Natural killer cell treated with Interleukin-12 subunit alpha and Interleukin-12 subunit beta and Interleukin-15 and Interleukin-18, amount 100 ng/mL, for 72 hours (primary cell): ENCODE data around the gene BCL7C. TPM values are rescaled to one million over a fixed set of nuclear protein-coding genes. Genes with fewer than 3 reads are reported as not detected.
"Not testable (repeated sequence)": the region's sequence is repeated elsewhere in the genome, so short reads cannot be mapped to it uniquely, and the experiment has no call there.

Experiments
- ATAC-seq, 2 donors: fragments of 150-1000 bp; cut with Tn5 transposase in 1 of 2; sonication (Bioruptor Pico), chemical (Tn5 transposase) in 1 of 2; 2 replicates each; pipeline ENCODE4 v1.10.0; 2021
- DNase-seq: peaks from one replicate; pipeline ENCODE4 v3.0.0; 2022; ENCODE audit warnings: low spot score
- H3K27ac Mint-ChIP-seq, 2 donors: 1 replicate in 1 of 2; 2 replicates in 1 of 2; pipeline ENCODE4 v1.8.0; 2022; ENCODE audit warnings: mixed read lengths in 2 of 2, mild to moderate bottlenecking in 1 of 2, moderate library complexity in 1 of 2
- H3K27me3 Mint-ChIP-seq, 2 donors: 1 replicate in 1 of 2; 2 replicates in 1 of 2; pipeline ENCODE4 v1.8.0; 2022; ENCODE audit warnings: mixed read lengths in 2 of 2
- H3K36me3 Mint-ChIP-seq: one replicate; pipeline ENCODE4 v1.8.0; 2022; ENCODE audit warnings: mixed read lengths
- H3K4me1 Mint-ChIP-seq, 2 donors: 1 replicate in 1 of 2; 2 replicates in 1 of 2; pipeline ENCODE4 v1.8.0; 2022; ENCODE audit warnings: low read depth in 2 of 2, mixed read lengths in 2 of 2, mild to moderate bottlenecking in 1 of 2
- H3K4me3 Mint-ChIP-seq: one replicate; pipeline ENCODE4 v1.8.0; 2022; ENCODE audit warnings: mixed read lengths
- H3K9me3 Mint-ChIP-seq: 2 replicates; pipeline ENCODE4 v1.8.0; 2022; ENCODE audit warnings: mixed read lengths
- total RNA-seq, 2 donors: library from RNA; stranded (reverse); gene quantifications; one replicate each; pipeline ENCODE4 v1.2.3, GENCODE V29; 2022

The BCL7C gene
- 10 to 100 TPM; 35.3 to 65.0 TPM for total RNA-seq

DNA sequence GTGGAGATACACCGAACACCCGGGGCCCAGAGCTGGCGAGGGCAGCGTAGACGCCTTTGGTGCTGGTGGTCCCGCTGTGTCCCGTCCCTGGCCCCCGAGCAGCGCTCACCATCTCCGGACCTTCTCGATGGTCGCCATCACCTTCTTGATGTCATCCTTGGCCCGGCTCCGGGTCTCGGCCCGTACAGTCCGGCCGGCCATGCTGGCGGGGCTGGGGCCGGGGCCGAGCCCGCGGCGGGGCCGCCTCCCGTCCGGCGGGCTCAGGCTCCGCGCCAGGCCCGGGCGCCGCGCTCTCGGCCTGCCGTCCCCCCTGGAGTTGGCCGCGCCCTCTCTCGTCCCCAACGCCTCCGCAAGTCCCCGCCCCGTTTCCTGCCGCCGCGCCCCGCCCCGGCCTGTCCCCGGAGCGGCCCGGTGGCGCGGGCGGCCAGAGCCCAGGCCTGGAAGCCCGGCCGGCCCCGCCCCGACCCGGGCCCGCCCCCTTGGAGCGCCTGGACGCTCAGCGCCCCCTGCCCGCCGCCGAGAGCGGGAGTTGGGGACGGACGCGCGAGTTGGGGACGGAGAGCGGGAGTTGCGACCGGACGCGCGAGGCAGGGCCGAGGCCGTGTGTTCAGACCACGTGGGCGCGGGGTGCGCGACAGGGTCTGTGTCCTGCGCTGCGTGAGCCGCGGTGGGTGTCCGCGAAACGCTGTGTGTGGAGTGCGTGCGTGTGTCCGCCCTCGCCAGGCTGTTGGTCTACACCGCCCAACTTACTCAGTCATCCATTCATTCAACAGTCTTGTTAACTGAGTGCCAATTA lies at the start of gene BCL7C:
Gene BCL7C, minus strand, starts transcription at position 334 of the 796 bp plus-strand sequence. Its CDS starts 133 bp downstream, at position 201.
- H3K9me3 Mint-ChIP-seq, result no peaks in the 10 kb centered on the region
- ATAC-seq (peak; percentile 93 to 95), DNase-seq (peak; percentile 96)
- peak within 1 kb of the TSS; percentile 99 for H3K4me3 Mint-ChIP-seq
- no peaks in the 10 kb centered on the region for H3K27me3 Mint-ChIP-seq
- H3K36me3 Mint-ChIP-seq, result peaks cover 1% of the 10 kb centered on the region
- peak within 1 kb of the TSS; percentile 88 to 93 for H3K27ac Mint-ChIP-seq
- H3K4me1 Mint-ChIP-seq, result peaks cover 35 to 38% of the 10 kb centered on the region in 2 donors

DNA sequence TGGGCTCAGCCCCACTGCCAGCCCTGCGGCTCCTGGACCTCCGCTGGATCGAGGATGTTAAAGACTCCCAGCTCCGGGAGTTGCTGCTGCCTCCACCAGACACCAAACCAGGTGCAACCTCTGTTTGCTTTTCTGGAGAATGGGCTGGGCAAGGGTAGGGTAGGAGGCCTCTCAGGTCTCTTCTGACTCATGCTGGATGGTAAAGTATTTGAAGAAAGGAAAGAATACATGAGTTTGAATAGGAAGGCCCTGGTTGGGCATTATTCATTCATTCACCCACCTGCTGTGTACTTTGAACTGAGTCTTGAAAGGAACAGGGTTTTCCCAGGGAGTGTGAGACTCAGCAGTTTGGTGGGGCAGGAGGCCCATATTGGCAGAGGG lies 48.5 kb upstream of the BCL7C start:
- H3K27ac Mint-ChIP-seq, result peak overlapping the region; percentile 43 to 89
- DNase-seq, result no peak
- peak overlapping the region; percentile 58 for H3K4me3 Mint-ChIP-seq
- H3K27me3 Mint-ChIP-seq, result no peaks in the 10 kb centered on the region
- peaks cover 22 to 34% of the 10 kb centered on the region in 2 donors for H3K4me1 Mint-ChIP-seq
- ATAC-seq, result no peak
- H3K36me3 Mint-ChIP-seq, result peaks cover 5% of the 10 kb centered on the region
- no peaks in the 10 kb centered on the region for H3K9me3 Mint-ChIP-seq

DNA sequence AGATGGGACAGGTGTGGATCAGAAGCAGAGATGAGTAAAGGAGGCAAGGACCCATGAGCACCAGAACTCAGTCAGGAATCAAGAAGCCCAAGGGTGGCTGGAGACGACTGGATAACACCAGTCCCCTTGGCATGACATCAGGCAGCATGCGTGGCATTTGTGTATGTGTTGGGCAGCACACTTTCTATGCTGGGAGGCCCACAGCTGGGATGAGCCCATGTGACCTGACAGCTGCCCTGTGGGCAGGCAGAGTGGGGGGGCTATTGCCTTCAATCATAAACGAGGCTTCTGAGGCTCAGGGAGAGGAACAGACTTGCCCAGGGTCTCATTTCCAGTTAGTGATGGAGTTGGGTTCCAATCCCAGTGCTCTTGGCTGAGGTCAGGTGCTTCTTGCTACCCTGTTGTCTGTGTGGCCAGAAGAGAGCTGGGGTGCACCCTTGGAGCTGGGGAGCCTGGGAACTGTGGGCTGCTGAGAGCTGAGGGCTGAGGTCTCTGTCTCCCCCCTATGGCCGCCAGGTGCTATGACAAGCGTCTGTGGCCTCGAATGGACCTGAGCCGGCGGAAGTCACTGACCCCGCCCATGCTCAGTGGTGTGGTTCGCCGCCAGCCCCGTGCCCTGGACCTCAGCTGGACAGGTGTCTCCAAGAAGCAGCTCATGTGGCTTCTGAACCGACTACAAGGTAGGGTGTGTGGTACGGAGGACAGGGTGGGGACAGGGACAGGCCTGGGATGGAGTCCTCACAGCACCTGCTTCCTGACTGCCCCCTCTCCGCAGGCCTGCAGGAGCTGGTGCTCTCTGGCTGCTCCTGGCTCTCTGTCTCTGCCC lies 47.9 kb upstream of the BCL7C start:
- H3K9me3 Mint-ChIP-seq, result no peaks in the 10 kb centered on the region
- peaks cover 24 to 34% of the 10 kb centered on the region in 2 donors for H3K4me1 Mint-ChIP-seq
- peak; percentile 96 to 97 for ATAC-seq
- H3K4me3 Mint-ChIP-seq, result peak overlapping the region; percentile 58
- DNase-seq, result peak; percentile 87
- no peaks in the 10 kb centered on the region for H3K27me3 Mint-ChIP-seq
- peak overlapping the region; percentile 43 to 89 for H3K27ac Mint-ChIP-seq
- peaks cover 5% of the 10 kb centered on the region for H3K36me3 Mint-ChIP-seq

DNA sequence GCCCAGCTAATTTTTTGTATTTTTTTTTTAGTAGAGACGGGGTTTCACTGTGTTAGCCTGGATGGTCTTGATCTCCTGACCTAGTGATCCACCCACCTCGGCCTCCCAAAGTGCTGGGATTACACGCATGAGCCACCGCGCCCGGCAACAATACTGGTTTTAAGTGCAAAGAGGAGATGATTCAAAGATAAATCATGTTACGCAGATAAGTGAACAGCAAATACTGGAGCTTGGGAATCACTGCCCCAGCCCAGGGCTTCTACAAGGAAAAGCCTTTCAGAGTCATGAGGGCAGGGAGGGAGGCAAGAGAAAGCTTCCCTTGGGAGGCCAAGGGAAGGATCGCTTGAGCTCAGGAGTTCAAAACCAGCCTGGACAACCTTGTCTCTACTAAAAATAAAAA lies 45.7 kb upstream of the BCL7C start:
- DNase-seq, H3K36me3 Mint-ChIP-seq, H3K27ac Mint-ChIP-seq, H3K4me3 Mint-ChIP-seq, ATAC-seq, H3K9me3 Mint-ChIP-seq, H3K27me3 Mint-ChIP-seq: not testable (repeated sequence)
- peaks cover 31 to 34% of the 10 kb centered on the region in 2 donors for H3K4me1 Mint-ChIP-seq

DNA sequence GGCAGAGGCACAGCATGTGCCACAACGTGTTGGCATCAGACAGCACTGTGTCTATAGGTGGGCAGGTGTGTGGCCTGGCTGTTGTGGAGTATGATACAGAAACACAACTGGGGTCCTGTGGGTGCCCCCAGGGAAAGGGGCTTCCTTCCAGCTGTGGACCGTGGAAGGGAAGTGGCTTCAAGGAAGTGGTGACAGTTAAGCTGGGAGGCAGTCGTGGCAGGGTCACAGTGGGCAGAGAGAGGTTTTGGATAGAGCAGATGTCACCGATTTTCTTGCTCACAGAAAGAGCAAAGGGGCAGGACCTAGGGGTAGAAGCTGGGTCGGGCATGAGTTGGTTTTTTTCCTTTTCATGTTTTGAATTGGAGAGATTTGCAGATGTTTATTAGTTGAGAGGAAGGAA lies 43.8 kb upstream of the BCL7C start:
- Mint-ChIP-seq H3K27ac (peak overlapping the region; percentile 4 to 5), H3K36me3 (no peaks in the 10 kb centered on the region), H3K4me1 (peaks cover 24 to 28% of the 10 kb centered on the region in 2 donors), H3K4me3 (no peak overlapping the region), H3K9me3 (no peaks in the 10 kb centered on the region), H3K27me3 (no peaks in the 10 kb centered on the region)
- no peak for ATAC-seq
- no peak for DNase-seq

DNA sequence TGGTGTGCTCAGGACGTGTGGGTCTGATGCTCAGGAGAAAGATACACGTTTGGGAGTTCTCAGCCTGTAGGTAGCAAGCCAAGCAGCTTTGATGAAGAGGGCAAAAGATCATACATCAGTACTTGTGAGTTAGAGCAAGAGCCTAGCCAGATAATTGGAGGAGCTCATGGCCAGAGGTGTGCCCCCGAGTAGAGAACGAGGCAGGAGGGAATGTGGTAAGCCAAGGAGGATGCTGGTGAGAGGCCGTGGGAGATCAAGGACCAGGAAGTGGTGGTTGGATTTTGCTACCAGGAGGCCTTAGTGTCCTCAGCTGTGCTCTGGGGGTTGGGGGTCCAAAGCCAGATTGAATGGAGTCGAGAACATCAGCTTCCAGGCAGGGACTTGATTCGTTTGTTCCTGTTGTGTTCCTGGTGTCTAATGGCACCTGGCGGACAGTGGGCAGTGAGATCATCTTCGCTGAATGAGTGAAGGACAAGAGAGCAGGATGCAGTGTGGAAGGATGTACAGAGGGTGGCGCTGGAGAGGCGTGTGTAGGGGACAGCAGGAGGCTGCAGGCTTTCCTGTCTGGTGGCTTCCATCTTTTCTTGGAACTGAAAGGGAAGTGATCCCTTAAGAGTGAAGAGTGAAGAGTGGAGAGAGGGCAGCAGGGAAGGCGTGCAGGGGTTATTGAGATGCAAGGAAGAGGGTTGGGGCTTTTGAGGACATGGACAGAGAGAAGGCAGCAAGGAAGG lies 41.1 kb upstream of the BCL7C start:
- no peak overlapping the region for H3K4me3 Mint-ChIP-seq
- no peaks in the 10 kb centered on the region for H3K9me3 Mint-ChIP-seq
- peak overlapping the region in 1 of 2 donors; percentile 3 for H3K27ac Mint-ChIP-seq
- peak; percentile 49 to 58 for ATAC-seq
- no peaks in the 10 kb centered on the region for H3K36me3 Mint-ChIP-seq
- peaks cover 7 to 18% of the 10 kb centered on the region in 2 donors for H3K4me1 Mint-ChIP-seq
- no peak for DNase-seq
- H3K27me3 Mint-ChIP-seq, result no peaks in the 10 kb centered on the region

DNA sequence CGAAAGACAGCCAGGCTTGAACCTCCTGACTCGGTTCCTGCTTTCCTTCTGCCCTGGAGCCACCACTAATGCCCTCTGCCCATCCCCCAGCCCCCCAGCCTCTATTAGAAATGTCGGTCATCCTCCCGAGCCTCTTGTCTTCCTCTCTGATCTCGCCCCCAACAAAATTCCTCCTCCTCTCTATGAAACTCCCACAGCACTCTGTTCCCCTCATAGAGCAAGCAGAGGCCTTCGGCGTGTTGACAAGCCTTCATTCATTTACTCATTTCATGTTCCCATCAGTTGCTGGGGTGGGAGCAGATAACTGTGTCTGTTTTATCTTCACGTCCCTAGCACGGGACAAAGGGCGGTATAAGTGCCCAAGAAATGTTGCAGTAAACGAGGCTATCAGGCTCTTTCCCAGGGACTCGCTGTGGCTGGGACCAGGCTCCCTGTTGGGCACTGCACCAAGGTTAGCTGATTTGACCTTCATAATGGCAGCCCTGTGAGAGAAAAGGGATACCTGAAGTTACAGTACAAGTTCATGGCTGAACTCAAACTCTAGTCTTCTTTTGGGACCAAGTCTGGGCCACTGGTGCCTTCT lies 37.3 kb upstream of the BCL7C start:
- Mint-ChIP-seq H3K27ac (no peak overlapping the region), H3K4me3 (no peak overlapping the region), H3K27me3 (no peaks in the 10 kb centered on the region), H3K4me1 (peaks cover 4 to 16% of the 10 kb centered on the region in 2 donors), H3K9me3 (no peaks in the 10 kb centered on the region), H3K36me3 (no peaks in the 10 kb centered on the region)
- DNase-seq (no peak), ATAC-seq (no peak)

DNA sequence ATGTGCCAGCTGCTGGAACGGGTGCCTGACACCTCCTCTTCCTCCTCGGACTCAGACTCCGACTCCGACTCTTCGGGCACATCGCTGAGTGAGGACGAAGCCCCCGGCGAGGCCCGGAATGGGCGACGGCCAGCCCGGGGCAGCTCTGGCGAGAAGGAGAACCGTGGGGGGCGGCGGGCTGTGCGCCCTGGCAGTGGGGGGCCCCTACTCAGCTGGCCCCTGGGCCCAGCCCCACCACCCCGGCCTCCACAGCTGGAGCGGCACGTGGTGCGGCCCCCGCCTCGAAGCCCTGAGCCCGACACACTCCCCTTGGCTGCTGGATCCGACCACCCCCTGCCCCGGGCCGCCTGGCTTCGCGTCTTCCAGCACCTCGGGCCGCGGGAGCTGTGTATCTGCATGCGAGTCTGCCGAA lies 36.3 kb upstream of the BCL7C start:
- no peaks in the 10 kb centered on the region for H3K27me3 Mint-ChIP-seq
- H3K27ac Mint-ChIP-seq, result no peak overlapping the region
- H3K9me3 Mint-ChIP-seq, result no peaks in the 10 kb centered on the region
- DNase-seq (no peak), ATAC-seq (no peak)
- H3K36me3 Mint-ChIP-seq, result no peaks in the 10 kb centered on the region
- H3K4me3 Mint-ChIP-seq, result no peak overlapping the region
- H3K4me1 Mint-ChIP-seq, result peaks cover 6 to 18% of the 10 kb centered on the region in 2 donors

DNA sequence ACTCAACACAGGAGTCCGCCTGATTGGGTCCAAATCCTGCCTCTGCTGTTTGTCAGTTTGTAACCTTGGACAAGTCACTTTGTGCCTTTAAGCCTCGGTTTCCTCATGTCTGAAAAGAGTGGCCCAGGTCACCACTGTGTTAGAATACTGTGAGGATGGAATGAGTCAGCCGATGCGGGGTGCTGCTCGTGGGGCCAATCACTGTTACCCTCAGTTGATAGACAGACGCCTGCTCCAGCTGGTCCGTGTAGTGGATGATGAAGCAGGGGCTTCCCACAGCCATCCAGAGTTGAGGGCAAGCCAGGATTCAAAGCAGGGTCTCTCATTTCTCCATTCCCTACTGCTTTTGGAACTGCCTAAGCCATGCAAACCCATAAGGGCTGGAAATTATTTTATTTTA lies 35.3 kb upstream of the BCL7C start:
- no peak for DNase-seq
- ATAC-seq, result peak in 1 of 2 donors; percentile 84
- H3K4me3 Mint-ChIP-seq, result no peak overlapping the region
- no peaks in the 10 kb centered on the region for H3K36me3 Mint-ChIP-seq
- H3K27ac Mint-ChIP-seq, result no peak overlapping the region
- no peaks in the 10 kb centered on the region for H3K9me3 Mint-ChIP-seq
- peaks cover 10 to 13% of the 10 kb centered on the region in 2 donors for H3K4me1 Mint-ChIP-seq
- no peaks in the 10 kb centered on the region for H3K27me3 Mint-ChIP-seq

DNA sequence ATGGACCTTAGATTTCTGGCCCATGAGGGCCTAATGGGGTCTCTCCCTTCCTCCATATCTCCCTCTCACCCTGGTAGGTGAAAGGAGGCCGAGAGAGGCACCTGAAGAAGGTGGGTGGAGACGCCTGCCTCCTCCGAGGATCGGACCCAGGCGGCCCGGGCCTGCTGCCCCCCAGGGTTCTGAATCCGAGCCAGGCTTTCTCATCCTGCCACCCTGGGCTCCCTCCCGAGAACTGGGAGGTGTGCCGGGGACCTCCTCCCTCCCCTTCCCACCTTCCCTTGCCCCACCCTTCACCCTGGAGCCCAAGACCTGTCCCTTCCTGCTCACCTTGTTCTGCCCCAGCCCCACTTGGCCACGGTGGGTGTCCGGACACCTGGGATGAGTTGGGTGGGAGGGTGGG lies 34.5 kb upstream of the BCL7C start:
- H3K9me3 Mint-ChIP-seq, result no peaks in the 10 kb centered on the region
- H3K36me3 Mint-ChIP-seq, result no peaks in the 10 kb centered on the region
- no peak for DNase-seq
- no peak for ATAC-seq
- no peak overlapping the region for H3K27ac Mint-ChIP-seq
- H3K27me3 Mint-ChIP-seq, result no peaks in the 10 kb centered on the region
- no peak overlapping the region for H3K4me3 Mint-ChIP-seq
- peaks cover 10 to 13% of the 10 kb centered on the region in 2 donors for H3K4me1 Mint-ChIP-seq

DNA sequence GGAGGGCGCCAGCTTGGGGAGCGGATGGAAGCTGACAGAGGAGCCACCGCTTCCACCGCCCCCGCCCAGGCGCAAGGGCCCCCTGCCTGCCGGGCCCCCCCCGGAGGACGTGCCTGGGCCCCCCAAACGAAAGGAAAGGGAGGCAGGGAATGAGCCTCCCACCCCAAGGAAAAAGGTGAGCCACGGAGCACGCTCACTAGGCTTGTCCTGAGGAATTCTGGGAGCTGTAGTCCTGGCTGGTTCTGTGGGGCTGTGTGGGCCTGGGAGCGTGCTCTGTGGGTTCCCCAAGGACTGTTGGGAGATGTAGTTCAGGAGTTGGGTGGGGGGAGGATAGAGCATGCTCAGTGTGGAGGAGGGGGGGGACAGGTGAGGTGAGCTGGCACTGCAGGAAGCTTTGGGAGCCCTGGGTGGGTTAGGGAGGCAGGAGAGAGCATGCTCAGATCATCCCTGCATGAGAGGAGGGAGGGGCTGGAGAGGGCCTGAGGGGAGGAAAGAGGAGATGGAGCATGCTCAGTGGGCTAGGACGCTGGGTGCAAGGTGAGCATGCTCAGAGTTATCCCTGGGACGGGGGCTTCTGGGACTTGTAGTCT lies 34.0 kb upstream of the BCL7C start:
- Mint-ChIP-seq H3K36me3 (no peaks in the 10 kb centered on the region), H3K9me3 (no peaks in the 10 kb centered on the region)
- ATAC-seq, result no peak

DNA sequence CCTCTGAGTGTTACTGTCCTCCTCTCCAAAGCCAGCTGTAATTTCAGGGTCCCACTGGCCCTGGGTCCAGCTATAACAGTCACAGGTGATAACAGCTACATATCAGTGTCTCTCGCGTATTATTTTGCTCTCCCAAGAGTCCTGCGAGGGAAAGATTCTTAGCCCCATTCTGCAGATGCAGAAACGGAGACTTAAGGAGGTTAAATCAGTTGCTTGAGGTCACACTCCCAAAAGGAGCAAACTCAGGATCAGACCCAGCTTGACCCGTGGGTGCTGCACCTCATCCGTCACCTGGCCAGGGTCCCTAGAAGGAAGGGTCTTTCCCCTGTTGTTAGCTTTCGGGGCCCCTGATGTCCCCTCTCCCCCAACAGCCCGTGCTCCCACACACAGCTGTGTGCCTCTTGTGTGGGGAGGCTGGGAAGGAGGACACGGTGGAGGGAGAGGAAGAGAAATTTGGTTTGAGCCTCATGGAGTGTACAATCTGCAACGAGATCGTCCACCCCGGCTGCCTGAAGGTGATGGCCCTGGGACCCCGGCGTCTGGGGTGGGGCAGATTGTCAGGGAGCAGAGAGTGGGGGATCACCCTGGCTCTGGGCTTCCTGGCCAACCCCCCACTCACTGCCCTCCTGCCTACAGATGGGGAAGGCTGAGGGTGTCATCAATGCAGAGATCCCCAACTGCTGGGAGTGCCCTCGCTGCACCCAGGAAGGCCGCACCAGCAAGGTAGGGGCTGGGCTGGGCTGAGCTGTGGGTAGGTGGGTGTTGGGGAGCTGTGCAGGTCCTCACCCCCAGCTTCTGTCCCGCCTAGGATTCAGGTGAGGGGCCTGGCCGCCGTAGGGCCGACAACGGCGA lies 33.3 kb upstream of the BCL7C start:
- H3K27ac Mint-ChIP-seq, result peak overlapping the region in 1 of 2 donors; percentile 53
- H3K4me1 Mint-ChIP-seq, result peaks cover 13 to 15% of the 10 kb centered on the region in 2 donors
- no peak overlapping the region for H3K4me3 Mint-ChIP-seq
- H3K9me3 Mint-ChIP-seq, result no peaks in the 10 kb centered on the region
- DNase-seq, result no peak
- H3K27me3 Mint-ChIP-seq, result no peaks in the 10 kb centered on the region
- H3K36me3 Mint-ChIP-seq, result no peaks in the 10 kb centered on the region
- ATAC-seq, result no peak

More for the DNA sequence above, 34.0 kb upstream of the BCL7C start:
- H3K4me1 Mint-ChIP-seq, result peaks cover 10 to 13% of the 10 kb centered on the region in 2 donors
- H3K27me3 Mint-ChIP-seq, result no peaks in the 10 kb centered on the region
- H3K27ac Mint-ChIP-seq, result no peak overlapping the region
- DNase-seq, result no peak
- H3K4me3 Mint-ChIP-seq, result no peak overlapping the region
